Caco-2 (cell line): ENCODE measurements around the gene PRAC2. TPM values are rescaled to one million over a fixed set of nuclear protein-coding genes. Genes with fewer than 3 reads are reported as not detected.

Source experiments
- BruUV-seq: library from RNA; stranded (reverse); fragments of 400-500 nt; replicated peaks from 2 replicates; lab custom pipeline; 2021; lab: Mats Ljungman, UMichigan
- CTCF ChIA-PET: fragments of 300-600 bp; sonication (Branson Sonifier 250); formaldehyde crosslinking; loops from one replicate; lab custom pipeline; 2022; ENCODE audit warnings: antibody characterized with exemption; lab: Charles Lee
- POLR2A ChIA-PET: fragments of 300-600 bp; sonication (Branson Sonifier 250); formaldehyde crosslinking; loops from one replicate; lab custom pipeline; 2022; ENCODE audit warnings: antibody characterized with exemption; lab: Charles Lee
- DNase-seq, 2 experiments: peaks; one replicate each; pipeline versions ENCODE4 v3.0.0 to v3.0.0-alpha.2; 2020 to 2022
- H3K27me3 ChIP-seq: replicated peaks from 2 replicates; pipeline ENCODE4 v1.6.0; 2011; ENCODE audit warnings: low read length; ENCODE audit not compliant: control insufficient read depth, insufficient read depth
- H3K36me3 ChIP-seq: 2 replicates; pipeline ENCODE4 v1.5.1; 2011; ENCODE audit warnings: low read length; ENCODE audit not compliant: control insufficient read depth, insufficient read depth
- H3K4me1 ChIP-seq: fragments of 250-450 bp; sonication (Bioruptor Pico); 2 replicates; pipeline ENCODE4 v1.5.1; 2020; ENCODE audit warnings: mild to moderate bottlenecking
- H3K4me3 ChIP-seq: 2 replicates; pipeline ENCODE4 v1.5.1; 2011; ENCODE audit warnings: low read depth, mild to moderate bottlenecking, control low read depth, low read length
- H3K9me3 ChIP-seq: fragments of 250-450 bp; sonication (Bioruptor Pico); 2 replicates; pipeline ENCODE4 v1.5.1; 2020; ENCODE audit warnings: mild to moderate bottlenecking, moderate library complexity
- H3K27ac Mint-ChIP-seq: one replicate; pipeline ENCODE4 v1.8.0; 2022; ENCODE audit warnings: mixed read lengths; ENCODE audit not compliant: unreplicated experiment
- H3K27me3 Mint-ChIP-seq: one replicate; pipeline ENCODE4 v1.8.0; 2022; ENCODE audit warnings: mixed read lengths; ENCODE audit not compliant: insufficient read depth, unreplicated experiment
- H3K36me3 Mint-ChIP-seq: one replicate; pipeline ENCODE4 v1.8.0; 2022; ENCODE audit warnings: mild to moderate bottlenecking, mixed read lengths; ENCODE audit not compliant: insufficient read depth, unreplicated experiment
- H3K4me1 Mint-ChIP-seq: one replicate; pipeline ENCODE4 v1.8.0; 2022; ENCODE audit warnings: low read depth, mixed read lengths; ENCODE audit not compliant: unreplicated experiment
- H3K4me3 Mint-ChIP-seq: one replicate; pipeline ENCODE4 v1.8.0; 2022; ENCODE audit warnings: mild to moderate bottlenecking, moderate library complexity, mixed read lengths; ENCODE audit not compliant: unreplicated experiment
- H3K9me3 Mint-ChIP-seq: one replicate; pipeline ENCODE4 v1.8.0; 2022; ENCODE audit warnings: mixed read lengths; ENCODE audit not compliant: unreplicated experiment
- intact Hi-C: fragments of 100-400 bp; cut with micrococcal nuclease; formaldehyde crosslinking; loops from one replicate; pipeline ENCODE4 v1.10.0; 2022; ENCODE audit not compliant: unreplicated experiment
- total RNA-seq: library from RNA; stranded (reverse); gene quantifications from 2 replicates; pipeline ENCODE4 v1.2.3, GENCODE V29; 2022
- TF ChIP-seq, protein P1 (sequence below), 2 experiments: fragments of 200-600 bp in 1 of 2; IDR thresholded peaks; 1 replicate in 1 of 2; 2 replicates in 1 of 2; pipeline versions ENCODE4 v1.5.1 to v1.8.0; 2011 to 2022; ENCODE audit warnings: antibody characterized with exemption in 1 of 2, control low read depth in 1 of 2, inconsistent platforms in 1 of 2, low read depth in 1 of 2, low read length in 1 of 2, mild to moderate bottlenecking in 1 of 2, moderate library complexity in 1 of 2; ENCODE audit not compliant: insufficient read depth in 1 of 2, severe bottlenecking in 1 of 2, unreplicated experiment in 1 of 2

PRAC2 gene
- total RNA-seq, 1 experiment from 2014 or later: not detected

DNA sequence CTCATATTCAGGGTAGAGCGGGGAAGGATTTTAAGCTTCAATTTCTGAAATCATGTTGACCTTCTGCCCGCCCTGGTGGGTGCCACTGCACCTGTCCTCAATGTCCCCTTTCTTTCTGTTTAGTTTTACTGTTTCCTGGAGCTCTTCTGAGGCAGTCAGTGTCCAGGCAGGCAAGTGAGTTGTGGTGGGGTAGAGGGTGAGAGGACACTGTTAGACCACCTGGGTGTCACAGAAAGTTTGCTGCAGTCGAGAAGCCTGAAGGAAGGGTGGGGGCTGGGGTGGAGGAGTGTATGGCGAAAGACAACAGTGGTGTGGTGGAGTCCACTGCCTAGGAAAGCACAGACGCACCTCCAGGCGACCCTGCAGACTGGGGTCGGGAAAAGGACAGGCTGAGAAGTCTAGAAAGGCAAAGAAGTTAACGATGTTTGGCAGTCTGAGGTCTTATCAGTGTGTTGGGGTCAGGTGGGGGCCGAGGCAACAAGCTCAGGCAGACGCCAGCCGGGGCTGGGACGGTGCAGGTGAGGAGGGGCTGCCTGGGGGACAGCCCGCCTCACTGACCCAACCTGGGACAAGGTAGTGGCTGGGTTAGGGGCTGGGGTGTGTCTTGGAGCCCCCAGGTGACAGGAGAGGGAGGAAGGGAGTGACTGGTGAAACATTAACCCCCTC is 28.9 kb downstream of the PRAC2 start:
- no peak overlapping the region for H3K27ac Mint-ChIP-seq
- no peaks in the 10 kb centered on the region for H3K9me3 Mint-ChIP-seq
- no peak for DNase-seq
- H3K36me3 Mint-ChIP-seq: peaks cover 4% of the 10 kb centered on the region
- peaks cover 7% of the 10 kb centered on the region for H3K27me3 Mint-ChIP-seq
- CTCF ChIA-PET: interaction anchor here (0.6 to 3.3 kb wide), 6 partner anchors 9 to 127 kb away, joined by 4 to 16 read pairs (median 5); no protein-coding TSS in a partner anchor
- intact Hi-C loops: no loop called here
- BruUV-seq: no TSS peak
- Histone ChIP-seq H3K27me3 (no peaks in the 10 kb centered on the region; the same call in 1 of the 2 replicates), H3K4me3 (no peak overlapping the region), H3K36me3 (no peaks in the 10 kb centered on the region), H3K4me1 (peaks cover 9% of the 10 kb centered on the region), H3K9me3 (no peaks in the 10 kb centered on the region)
- peaks cover 13% of the 10 kb centered on the region for H3K4me1 Mint-ChIP-seq
- POLR2A ChIA-PET: no interaction called here
- no peak overlapping the region for H3K4me3 Mint-ChIP-seq
- TF ChIP-seq, protein P1, sequence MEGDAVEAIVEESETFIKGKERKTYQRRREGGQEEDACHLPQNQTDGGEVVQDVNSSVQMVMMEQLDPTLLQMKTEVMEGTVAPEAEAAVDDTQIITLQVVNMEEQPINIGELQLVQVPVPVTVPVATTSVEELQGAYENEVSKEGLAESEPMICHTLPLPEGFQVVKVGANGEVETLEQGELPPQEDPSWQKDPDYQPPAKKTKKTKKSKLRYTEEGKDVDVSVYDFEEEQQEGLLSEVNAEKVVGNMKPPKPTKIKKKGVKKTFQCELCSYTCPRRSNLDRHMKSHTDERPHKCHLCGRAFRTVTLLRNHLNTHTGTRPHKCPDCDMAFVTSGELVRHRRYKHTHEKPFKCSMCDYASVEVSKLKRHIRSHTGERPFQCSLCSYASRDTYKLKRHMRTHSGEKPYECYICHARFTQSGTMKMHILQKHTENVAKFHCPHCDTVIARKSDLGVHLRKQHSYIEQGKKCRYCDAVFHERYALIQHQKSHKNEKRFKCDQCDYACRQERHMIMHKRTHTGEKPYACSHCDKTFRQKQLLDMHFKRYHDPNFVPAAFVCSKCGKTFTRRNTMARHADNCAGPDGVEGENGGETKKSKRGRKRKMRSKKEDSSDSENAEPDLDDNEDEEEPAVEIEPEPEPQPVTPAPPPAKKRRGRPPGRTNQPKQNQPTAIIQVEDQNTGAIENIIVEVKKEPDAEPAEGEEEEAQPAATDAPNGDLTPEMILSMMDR (IDR thresholded peaks at IDR 0.05; ENCODE audit: insufficient read depth in 1 of 2, low read depth in 1 of 2, low read length in 1 of 2, severe bottlenecking in 1 of 2, unreplicated experiment in 1 of 2): no peak

DNA sequence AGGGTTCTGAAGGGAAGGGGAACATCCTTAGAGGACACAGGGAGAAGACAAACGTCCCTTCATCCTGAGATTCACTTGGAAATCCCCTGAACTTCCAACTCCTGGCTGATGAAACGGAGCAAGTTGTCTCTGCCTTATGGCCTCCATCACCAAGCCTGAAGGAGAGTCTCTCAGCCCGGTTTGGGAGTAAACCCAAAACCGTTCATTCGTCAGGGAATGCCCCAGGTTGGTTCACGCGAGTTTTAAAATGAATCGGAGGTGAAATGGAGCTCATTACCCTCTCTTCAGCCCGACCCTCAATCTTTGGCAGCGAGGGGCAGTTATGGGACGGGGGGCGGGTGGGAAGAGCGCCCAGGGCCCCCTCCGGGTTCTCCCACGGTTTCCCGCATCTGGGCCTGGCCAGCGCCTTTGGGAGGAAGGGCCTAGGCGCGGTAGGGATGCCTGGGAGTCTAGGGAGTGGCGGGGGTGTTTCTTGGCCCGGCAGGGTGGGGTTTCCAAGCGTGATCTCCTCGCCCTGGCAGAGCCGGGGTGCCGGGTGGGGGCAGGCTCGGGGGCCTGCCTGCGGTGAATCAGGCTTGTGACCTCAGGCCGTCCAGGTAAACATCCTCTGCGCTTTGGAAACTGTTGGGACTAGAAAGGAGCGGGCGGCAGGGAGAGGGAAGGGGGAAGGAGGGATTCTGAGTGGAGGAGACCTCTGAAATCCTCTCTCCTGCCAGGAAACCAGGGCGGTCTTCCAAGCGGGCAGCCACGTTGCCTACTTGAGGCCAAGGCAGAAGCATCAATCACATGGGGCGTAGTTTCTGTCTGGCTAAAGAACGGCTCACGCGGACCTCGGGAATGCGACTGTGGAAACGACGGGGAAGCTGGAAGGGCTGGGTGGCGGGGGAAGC is 29.7 kb downstream of the PRAC2 start:
- H3K4me1 Mint-ChIP-seq: peaks cover 11% of the 10 kb centered on the region
- no peaks in the 10 kb centered on the region for H3K36me3 Mint-ChIP-seq
- CTCF ChIA-PET: interaction anchor here (1.4 to 3.3 kb wide), 2 partner anchors 38 to 126 kb away, joined by 3 to 16 read pairs; no protein-coding TSS in a partner anchor
- Histone ChIP-seq H3K4me3 (no peak overlapping the region), H3K4me1 (peaks cover 9% of the 10 kb centered on the region), H3K9me3 (no peaks in the 10 kb centered on the region), H3K27me3 (no peaks in the 10 kb centered on the region; the same call in 1 of the 2 replicates), H3K36me3 (no peaks in the 10 kb centered on the region)
- H3K27ac Mint-ChIP-seq: no peak overlapping the region
- H3K9me3 Mint-ChIP-seq: no peaks in the 10 kb centered on the region
- H3K27me3 Mint-ChIP-seq: peaks cover 7% of the 10 kb centered on the region
- no peak for DNase-seq
- no peak overlapping the region for H3K4me3 Mint-ChIP-seq
- no TSS peak for BruUV-seq
- intact Hi-C loops: no loop called here
- POLR2A ChIA-PET: no interaction called here
- TF ChIP-seq, protein P1 (IDR thresholded peaks at IDR 0.05; ENCODE audit: insufficient read depth in 1 of 2, low read depth in 1 of 2, low read length in 1 of 2, severe bottlenecking in 1 of 2, unreplicated experiment in 1 of 2): no peak

DNA sequence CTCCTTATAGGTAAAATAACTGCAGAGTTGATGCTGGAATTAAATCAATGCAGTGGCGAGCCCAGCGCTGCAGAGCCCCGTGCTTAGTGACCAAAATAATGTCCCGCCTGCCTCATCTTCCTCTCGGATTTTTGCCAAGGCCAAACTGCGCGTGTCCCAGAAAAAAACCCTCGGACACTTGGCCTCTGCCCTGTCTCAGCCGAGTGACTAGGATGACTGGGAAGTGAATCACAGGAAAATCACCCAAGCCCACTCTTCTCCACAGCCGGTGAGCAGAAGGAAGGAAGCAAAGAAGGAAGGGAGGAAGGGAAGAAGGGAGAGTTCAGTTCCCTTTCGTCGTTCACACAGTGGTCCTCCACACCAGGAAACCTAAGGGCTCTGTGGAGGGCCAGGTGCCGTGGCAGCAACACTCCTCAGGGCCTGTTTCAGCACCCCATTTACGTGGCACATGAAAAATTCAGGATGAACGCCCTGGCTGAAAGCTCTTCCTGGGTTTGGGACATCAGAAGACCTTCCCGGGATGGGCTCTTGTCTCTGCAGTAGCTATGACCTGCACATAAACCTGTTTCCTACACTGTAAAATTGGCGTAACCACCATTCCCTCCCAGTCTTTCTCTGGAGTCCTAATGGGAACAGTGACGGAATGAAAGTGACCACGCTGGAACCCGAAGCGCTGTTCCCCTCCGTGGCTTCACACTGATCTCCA is 31.0 kb downstream of the PRAC2 start:
- H3K27me3 Mint-ChIP-seq: peaks cover 6% of the 10 kb centered on the region
- no TSS peak for BruUV-seq
- DNase-seq: no peak
- ChIA-PET POLR2A (no interaction called here), CTCF (interaction anchor here (0.5 to 1.4 kb wide), 3 partner anchors 30 to 129 kb away, joined by 3 to 5 read pairs (median 4); no protein-coding TSS in a partner anchor)
- no peaks in the 10 kb centered on the region for H3K36me3 Mint-ChIP-seq
- H3K4me1 Mint-ChIP-seq: peaks cover 13% of the 10 kb centered on the region
- Histone ChIP-seq H3K4me3 (no peak overlapping the region), H3K4me1 (peaks cover 9% of the 10 kb centered on the region), H3K27me3 (no peaks in the 10 kb centered on the region; the same call in 1 of the 2 replicates), H3K9me3 (no peaks in the 10 kb centered on the region), H3K36me3 (no peaks in the 10 kb centered on the region)
- no peak overlapping the region for H3K27ac Mint-ChIP-seq
- no peak overlapping the region for H3K4me3 Mint-ChIP-seq
- no peaks in the 10 kb centered on the region for H3K9me3 Mint-ChIP-seq
- intact Hi-C loops: no loop called here
- TF ChIP-seq, protein P1 (IDR thresholded peaks at IDR 0.05; ENCODE audit: insufficient read depth in 1 of 2, low read depth in 1 of 2, low read length in 1 of 2, severe bottlenecking in 1 of 2, unreplicated experiment in 1 of 2): no peak
